NB4 (cell line): Measurements from ENCODE around the gene CYP19A1.

Experiments
- CTCF ChIP-seq: IDR thresholded peaks from one replicate; pipeline ENCODE4 v1.5.1; 2012; ENCODE audit warnings: low read depth, low read length
- MYC ChIP-seq: IDR thresholded peaks from 2 replicates; pipeline ENCODE4 v1.6.1; 2011; ENCODE audit warnings: low read depth, low read length

- no peak for TF ChIP-seq MYC
- no peak for TF ChIP-seq CTCF
These were observed 157.9 kb downstream of the CYP19A1 start for GRCh38 chr15:51180534-51180933.
